ENCODE data around the gene TEX30.
A peak's percentile ranks its signal among the peaks of the same experiment; 100 is the strongest.

Gene TEX30

DNA sequence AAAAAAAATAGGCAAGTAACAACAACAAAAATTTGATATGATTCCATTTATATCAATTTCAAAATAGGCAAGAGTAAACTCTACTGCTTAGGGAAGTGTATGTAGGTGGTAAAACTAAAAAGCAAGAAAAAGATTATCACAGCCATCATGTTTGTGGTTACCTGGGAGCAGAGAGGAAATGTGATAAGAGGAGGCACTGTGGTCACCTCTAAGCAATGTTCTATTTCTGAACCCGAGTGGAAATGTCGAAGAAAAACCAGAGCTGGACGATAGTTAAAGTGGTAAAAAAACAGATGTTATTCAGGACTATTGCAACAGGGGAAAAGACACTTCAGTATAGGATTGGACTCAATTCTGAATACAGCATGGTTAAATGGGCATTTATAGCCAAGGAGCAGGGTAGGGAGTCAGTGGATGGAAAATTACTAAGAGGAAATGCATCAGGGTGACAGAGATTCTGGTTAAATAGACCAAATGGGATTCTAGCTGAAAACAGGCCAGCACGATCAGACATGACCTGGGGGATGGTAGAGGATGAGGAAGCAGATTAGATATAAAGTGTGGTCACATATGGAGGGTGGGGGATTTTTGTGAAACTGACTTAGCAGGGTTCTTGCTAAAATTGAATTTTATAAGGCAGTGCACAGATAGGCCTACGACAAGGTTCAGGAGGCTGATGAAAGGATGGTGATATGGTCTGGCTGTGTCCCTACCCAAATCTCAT is 6.0 kb upstream of the TEX30 start:
- no peak for DNase-seq

DNA sequence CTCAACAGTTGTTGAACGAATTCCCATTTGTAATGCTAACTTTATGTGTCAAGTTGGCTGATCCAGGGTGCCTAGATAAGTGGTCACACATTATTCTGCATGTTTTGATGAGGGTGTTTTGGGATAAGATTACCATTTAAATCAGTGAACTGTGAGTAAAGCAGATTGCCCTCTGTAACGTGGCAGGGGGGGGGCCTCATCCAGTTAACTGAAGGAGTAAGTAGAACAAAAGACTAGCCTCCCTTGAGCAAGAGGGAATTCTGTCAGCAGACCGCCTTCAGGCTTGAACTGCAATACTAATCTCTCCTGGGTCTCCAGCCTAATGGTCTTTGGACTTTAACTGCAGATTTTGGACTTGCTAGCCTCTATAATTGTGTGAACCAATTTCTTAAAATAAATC is 4.2 kb upstream of the TEX30 start:
- DNase-seq: no peak

DNA sequence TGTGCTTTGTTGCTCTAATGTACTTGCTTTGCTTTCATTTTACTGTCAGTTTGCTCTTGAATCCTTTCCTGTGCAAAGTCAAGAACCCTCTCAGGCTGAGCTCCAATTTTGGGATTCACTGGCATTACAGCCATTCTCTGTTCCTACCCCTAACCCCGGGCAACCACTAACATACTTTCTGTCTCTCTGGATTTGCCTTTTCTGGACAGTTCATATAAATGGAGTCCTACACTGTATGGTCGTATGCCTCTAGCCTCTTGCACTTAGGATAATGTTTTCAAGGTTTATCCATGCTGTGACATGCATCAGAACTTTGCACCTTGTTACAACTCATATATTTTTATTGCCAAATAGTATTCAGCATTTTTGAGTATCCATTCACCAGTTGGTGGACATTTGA is 2.7 kb upstream of the TEX30 start:
- no peak for DNase-seq

DNA sequence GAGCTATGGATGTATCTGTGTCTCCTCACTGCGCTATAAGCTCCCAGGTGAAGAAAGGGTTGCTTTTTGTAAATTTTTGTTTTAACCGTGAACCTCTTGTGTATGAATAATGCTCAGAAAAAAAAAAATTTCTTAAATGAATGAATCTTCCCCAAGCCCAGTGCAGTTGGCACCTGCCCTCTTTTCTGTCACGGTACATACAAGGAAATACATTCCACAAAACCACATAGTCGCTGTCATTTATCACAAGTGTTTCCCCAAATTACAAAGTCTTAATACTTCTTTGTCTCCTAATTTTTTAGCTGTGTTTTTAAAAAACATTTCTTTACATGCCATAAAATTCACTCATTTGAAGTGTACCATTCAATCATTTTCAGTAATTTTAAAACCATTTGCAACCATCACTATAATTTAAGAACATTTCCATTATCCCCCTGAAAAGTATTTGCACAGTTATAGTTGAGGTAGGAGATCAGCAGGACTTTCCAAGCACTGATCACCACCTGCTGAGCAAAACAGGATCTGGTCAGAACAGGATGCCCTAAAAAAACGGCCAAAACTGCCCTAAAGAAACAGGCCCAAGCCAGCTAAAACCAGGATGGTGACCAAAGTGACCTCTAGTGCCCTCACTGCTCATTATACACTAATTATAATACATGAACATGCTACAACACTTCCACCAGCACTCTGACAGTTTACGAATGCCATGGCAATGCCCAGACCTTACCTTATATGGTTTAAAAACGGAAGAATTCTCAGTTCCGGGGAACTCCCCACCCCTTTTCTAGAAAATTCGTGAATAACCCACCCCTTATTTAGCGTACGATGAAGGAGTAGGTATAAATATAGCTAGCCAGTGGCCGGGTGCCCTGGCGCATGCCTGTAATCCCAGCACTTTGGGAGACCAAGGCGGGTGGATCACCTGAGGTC is 1.3 kb upstream of the TEX30 start:
- DNase-seq: no peak

DNA sequence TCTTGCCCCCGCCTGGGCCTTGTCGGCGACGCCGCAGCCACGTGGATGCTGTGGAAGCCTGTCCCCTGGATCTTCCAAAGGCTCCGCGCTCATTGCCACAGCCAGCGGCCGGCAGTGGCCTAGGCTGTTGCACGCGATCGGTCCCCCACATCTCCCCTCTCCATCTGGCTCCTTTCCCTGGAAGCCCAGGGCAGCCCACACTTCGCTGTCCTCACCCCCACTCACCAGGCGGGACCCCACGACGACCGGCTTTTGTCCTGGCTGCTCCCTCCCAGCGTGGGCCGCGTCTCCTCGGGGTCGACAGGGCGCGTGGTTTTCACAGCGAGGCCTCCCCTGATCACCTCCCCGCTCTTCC is 605 bp upstream of the TEX30 start:
- peak in 6 of 56 donors; percentile 12 to 61 (median 24) for DNase-seq

DNA sequence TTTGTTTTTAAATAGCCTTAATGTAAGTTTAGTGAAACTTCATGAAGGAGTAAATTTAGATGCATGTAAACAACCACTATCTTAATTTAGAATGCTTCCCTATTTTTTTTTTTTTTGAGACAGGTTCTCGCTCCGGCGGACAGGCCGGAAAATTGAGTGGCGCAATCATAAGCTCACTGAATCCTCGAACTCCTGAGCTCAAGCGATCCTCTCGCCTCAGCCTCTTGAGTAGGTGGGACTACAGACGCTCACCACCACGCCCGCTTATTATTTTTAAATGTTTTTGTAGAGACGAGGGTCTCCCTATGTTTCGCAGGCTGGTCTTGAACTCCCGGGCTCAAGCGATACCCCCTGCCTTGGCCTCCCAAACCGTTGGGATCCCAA is 1.6 kb downstream of the TEX30 start:
- peak in 1 of 56 donors; percentile 3 for DNase-seq

DNA sequence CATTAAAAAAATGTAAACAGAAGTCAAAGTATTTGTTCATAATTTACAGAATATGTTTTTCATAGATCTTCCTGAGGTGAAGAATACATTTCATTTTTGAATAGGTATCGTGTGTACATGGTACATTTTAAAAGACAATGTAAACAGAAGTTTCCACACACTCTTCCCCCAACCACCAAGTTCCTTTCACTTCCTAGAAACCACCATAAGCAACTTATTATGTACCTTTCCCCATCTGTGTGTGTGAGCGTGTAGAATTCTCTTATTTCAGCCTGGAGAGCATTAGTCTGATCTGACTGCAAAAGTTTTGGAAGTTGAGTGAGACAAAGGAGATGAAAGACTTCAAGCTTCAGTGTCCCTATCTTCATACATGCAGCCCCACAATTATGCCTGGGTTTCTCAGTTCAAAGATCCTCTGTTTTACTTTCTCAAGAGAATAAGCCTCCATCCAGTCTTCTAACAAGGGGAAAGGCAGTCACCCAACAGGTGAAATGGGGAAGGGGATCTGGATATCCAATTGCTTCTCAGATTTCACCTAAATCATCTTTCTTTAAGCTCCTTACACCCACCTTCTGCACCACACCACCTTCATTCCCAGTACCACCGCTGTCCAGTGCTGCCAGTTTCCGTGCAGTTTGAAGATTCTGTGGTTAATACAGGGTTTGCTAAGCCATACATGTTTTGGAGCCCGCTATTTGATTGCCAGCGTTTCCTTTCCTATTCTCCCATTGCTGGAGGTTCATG is 2.1 kb downstream of the TEX30 start:
- DNase-seq: no peak

DNA sequence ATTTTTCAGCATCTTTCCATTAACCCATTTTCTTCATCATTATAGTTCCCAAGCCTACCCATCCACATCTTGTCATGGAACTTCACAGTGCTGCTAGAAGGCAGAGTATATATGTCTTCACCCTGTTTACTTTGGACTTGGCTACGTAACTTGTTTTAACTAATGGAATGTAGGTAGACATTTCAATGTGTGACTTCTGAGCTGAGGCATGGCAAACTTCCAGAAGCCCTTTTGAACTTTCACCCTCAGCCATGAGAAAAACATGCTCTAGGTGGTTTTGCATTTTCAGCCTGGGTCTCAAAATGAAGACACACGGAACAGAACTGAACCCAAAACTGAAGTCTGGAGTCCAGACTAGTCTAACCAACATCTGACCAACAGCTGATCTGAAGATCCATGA is 3.2 kb downstream of the TEX30 start:
- no peak for DNase-seq

DNA sequence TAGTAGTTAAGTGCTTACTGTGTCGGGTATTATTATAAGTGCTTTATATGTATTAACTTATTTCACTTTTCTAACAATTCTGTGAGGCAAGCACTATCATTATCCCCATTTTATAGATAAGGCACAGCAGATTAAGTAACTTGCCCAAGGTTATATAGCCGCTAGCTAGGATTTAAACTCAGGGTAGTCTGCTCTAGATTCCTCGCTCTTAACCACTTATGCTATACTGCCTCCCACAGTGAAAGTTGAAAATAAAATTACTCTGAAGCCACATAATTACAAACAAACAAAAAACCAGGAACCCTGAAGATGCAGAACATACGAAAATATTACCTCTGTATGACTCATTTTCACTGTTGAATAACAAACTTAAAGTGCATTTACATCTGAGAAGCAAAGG is 3.9 kb downstream of the TEX30 start:
- no peak for DNase-seq

DNA sequence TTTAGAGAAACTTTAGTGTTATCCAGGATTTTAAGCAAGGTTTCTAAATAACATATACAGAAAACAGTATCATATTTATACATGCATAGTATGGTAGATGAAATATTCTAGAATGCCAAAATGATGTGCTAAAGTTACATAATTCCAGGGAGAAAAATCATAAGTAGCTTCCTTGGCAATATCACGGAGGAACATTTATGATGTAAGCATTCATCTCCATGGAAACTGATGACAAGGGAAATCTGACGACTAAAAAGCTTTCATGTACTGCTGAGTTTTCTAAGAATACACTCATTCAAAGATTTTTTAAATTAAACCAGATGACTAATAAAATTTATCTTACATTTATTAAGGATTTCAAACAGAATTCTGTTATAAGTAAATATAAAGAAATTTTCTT is 4.7 kb downstream of the TEX30 start:
- DNase-seq: no peak

DNA sequence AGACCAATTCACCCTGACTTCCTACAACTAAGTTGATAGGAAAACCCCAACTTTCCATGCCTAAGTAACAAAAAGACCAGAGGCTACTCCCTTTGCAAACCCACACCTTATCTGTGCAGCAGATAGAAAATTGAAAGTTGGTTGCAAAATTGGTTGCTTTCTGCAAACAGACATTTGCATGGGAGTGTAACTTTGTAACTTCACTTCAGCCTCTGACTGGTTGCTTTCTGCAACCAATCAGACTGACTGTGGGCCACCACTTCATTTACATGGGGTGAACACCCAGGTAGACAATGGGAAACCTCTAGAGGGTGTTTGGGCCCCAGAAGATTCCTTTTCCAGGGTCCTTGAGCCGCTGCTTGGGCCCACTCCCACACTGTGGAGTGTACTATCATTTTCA is 9.8 kb downstream of the TEX30 start:
- DNase-seq: no peak

DNA sequence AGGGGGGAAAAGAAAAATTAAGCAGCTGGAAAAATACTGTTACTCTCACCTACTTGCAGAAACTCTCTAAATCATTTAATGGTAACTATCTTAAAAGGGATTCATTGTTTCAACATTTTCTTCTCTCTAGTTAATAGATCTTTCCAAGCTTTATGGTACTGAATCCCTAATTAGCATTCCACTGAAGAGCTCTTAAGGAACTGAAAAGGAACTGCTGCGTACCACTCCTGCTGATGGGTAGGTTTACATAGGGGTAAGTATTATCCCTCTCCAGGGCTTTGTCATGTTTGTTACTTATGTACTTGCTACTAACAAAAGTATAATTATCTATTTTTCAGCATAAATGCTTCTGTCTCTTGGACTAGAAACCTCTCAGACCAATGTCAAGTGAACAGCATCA is 12.5 kb downstream of the TEX30 start:
- DNase-seq: no peak

DNA sequence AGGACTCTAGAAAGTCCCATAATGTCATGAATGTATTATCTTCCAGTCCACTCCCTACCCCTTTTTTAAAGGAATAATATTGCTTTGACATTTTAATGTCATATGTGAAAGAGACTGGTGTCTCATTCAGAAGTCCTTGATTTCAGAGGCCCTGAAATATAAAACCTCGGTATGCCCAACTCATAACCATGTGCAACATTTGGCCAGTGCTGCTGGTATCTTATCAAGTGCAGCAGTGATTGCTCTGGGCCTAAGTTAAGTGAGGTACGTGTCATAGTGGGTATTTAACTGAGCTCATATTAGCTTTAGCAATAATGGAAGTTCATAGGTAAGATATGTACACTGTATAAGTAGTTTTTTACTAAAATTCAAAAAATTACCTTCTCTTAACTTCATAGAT is 14.7 kb downstream of the TEX30 start:
- DNase-seq: no peak

DNA sequence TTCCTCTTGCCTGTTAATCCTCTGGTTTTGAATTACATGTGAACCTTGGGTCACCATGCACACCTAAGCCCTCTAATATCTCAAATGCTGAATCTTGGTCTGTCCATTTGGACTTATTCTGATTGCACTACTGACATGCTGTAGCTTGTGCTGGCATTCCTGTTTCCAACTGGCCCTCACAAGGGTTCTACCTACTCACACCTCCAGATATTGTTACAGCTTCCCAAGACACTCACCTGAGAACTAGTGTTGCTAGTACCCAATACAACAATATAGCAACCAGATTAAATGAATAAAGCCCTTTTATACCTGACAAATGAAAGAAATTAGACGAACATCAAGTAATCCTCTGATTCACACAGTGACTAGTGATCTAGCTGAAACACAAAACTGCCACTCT is 16.6 kb downstream of the TEX30 start:
- DNase-seq: no peak

DNA sequence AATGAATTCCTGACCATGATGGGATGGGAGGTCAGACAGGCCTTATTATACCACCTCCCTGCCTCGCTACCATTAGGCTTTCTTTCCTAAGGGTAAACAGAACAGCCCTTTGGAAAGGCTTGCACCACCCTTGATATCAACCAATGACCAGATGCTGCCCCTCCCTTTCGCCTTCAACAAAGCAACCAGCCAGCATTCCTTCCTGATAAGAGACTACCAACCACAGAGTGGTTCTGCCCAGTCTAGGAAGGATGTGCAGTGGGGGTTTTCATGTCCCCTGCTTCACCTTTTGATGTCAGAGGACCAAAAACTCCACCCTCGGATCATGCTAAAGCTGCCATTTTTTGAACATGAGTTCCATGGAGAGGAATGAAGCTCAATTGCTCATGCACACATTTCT is 21.7 kb downstream of the TEX30 start:
- DNase-seq: no peak

DNA sequence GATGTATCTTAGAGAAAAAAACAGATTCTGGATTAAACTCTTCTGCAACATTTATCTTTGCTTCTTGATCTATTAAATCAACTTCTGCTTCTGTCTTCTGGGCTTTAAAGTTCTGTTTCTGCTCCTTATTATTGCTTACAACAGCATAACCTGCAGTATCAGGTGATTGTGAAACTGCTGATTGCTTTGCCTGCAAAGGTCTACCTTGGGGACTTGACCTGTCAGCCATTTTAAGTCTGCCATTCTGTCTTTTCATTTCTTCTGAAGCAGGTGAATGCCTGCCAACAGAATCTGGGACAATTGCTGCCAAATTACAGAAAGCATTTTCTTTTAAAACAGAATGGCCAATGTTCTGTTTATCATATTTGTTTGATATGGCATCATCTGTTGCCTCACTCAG is 31.1 kb downstream of the TEX30 start:
- no peak for DNase-seq

DNA sequence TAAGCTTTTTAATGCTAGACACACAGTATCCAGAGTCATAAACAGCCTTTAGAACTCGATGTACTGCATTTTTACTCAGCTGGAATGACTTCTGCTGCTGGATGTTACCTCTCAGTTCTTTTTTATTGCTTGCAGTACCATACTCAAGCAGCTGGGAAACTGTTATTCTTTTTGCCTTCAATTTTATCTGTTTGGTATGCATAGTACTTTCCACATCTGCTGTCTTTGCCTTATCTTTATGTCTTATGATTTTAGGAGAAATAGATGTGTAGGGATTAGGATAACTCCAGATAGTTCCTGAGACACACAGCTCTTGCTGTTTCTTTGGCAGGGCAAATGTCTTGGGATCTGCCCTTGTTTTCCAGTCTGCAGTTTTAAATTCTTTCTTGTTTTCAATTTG is 31.5 kb downstream of the TEX30 start:
- DNase-seq: no peak

DNA sequence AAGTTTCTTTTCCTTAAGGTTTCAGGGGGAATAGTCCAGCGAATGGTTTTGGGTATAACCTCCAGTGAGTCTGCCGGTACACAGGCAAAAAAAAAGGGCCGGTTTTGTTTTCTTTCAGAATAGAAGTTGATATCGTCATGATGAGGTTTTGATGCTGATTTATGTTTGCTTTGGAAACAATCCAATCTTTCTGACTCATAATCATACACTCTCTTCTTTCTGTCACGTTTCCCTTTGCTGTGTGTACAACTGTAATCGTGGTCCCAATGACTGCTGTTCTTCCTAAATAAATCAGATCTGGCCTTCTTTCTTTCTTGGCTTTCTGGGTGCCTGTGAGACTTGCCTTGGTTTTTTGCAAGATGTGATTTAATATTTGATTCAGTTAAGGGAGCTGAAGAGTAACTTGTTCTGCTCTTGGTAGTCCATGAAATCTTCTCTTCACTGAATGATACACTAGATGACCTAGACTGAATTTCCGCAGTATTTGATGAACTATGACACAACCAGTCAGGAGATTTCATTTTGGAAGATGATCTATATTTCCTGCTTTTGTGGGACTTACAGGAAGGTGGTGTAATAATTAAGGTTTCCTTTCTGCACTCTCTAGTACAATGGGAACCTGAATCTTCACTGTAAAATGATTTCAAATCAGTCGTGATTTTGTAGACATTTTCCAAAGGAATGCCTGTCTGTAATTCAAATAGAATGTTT is 43.9 kb downstream of the TEX30 start:
- no peak for DNase-seq

DNA sequence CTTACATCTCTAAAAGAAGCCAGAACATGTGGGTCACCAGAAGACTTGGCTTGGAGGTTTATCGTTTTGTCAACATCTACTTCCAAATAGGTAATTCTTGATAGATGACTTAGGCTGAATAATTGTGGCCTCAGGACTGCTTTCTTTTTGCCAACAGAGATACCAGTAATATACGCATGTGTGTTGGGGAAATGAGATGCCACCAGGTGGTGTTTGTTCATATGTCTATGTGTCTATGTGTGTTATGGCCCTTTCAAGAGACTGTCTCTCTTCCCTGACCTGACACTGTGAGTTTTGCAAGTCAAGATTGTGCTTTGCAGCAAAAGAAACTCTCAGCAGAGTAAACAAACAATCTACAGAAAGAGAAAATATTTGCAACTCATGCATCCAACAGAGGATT is 47.2 kb downstream of the TEX30 start:
- no peak for DNase-seq

DNA sequence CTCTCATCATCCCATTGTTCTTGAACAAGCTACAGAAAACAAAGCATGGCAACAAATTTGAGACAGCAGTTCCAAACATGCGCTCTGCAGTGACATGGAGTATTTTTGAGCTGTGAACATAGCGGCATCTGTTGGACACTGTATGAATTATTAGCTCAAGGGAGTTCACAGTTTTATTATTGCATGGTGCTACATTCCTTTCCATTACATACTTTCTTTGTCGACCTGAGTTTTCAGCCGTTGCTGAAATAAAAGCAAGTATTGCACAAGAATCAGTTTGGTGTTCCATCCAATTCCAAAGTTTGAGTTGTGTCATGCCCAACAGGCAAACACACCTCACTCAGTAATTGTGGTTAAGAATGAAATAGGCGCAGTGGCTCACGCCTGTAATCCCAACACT is 48.7 kb downstream of the TEX30 start:
- DNase-seq: peak in 16 of 56 donors; percentile 0 to 40 (median 7)

DNA sequence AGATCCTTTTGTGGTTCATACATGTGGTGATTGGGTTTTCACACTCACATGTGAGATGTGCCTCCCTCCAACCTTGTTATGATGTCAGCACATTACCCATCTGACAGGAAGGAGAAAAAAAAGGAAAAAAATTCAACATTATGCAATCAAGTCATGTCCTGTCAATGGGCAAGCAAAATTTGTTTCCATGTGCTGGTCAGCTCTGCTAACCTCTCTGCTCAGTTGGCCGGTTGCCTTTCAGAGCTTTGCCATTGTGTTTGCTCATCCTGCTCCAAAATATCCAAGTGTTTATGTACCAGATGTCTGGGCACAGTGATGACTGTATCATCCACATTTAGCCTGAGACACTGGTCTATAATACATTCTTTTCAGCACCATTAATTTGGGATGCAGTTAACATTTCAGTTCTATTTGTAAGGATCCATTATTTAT is 51.8 kb downstream of the TEX30 start:
- DNase-seq: peak in 52 of 56 donors; percentile 1 to 87 (median 50)

DNA sequence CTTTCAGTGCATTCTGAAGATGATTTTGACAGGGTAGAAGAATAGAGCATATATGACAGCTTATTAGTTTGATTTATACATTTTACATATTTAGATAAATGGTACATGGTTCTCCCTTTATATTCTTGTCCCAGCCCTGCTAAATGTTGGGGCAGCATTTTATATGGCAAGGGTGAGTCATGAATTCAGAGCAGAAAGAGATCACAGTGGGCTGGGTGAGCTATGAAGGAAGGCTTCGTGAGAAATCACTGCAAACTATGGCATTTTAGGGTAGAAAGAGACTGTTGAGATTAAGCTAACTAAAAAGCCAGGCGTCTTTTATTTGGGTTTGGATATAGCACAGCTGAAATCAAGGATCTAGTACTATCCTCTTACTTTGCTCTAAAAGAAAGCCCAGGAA is 54.8 kb downstream of the TEX30 start:
- DNase-seq: no peak
